Measurements from ENCODE around the gene WARS2. TPM values are rescaled to one million over a fixed set of nuclear protein-coding genes. Genes with fewer than 3 reads are reported as not detected.

Gene WARS2
- 10 to 100 TPM in 1 of 4 donors, 1 to 10 TPM in 3; 5.8 to 16.5 (median 6.5) TPM for total RNA-seq

DNA sequence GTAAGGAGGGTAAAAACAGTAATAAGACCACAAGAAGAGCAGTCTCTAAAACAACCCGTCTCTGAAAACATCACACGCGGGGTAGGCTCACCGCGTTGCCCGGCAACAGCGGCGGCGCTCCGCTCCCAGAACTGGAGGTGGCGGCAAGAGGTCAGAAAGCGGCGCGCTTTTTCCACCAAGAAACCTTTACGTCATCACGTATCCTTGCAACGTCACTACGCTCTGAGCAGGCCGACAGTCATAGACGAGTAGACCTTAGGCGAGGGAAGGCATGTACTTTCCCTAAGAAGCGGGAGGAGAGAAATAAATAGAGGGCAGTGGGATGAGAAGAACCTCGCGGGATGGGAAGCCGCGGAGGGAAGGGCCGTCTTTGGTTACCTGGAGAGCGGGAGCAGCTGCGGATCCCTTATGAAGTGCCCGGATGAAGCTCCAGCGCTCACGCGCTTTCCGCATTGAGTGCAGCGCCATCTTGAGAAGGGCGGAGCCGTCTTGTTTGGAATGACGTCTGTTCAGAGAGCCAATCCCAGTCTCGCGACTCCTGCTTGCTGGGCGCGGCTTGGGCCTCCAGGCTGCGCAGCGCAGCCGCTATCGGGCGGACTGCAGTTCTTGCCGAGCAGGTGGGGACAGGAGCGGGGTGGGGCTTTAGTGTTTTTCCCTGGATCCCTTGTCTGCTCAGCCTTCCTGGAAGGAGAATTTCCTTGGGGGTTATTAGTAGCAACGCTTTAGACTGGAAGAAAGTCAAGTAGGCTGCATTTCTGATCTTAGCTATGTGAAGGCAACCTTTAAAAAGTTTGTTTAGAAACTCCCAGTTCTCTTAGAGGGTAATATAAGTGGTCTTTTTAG, at the start of gene WARS2:
Gene WARS2 (minus strand): TSS at position 477 of the 843 bp plus-strand sequence. CDS start 9 bp downstream, at position 468.
- H3K4me1 ChIP-seq: peaks cover 24 to 29% of the 10 kb centered on the region in 2 donors
- H3K27me3 ChIP-seq: no peaks in the 10 kb centered on the region
- peak within 1 kb of the TSS; percentile 75 to 79 (median 78) for H3K4me3 ChIP-seq
- DNase-seq (peak; percentile 96), ATAC-seq (peak; percentile 99)
- peak within 1 kb of the TSS; percentile 88 to 96 (median 94) for H3K27ac ChIP-seq
- in situ Hi-C loops (cut with MboI; ENCODE audit: low sequenced_read_pairs in 4 of 4) (no loop called here), intact Hi-C loops (cut with DNase I; ENCODE audit: low total_unique reads) (loop anchor here (10.0 kb wide), 1 partner anchor 534 kb away; no protein-coding TSS in a partner anchor)
- no peaks in the 10 kb centered on the region for H3K36me3 ChIP-seq
- TF ChIP-seq POLR2A (IDR thresholded peaks at IDR 0.05) (peak; percentile 74 to 81), CTCF (IDR thresholded peaks at IDR 0.05 in 4 of 5, conservative IDR thresholded peaks at IDR 0.05 in 1 of 5) (no peak)
- H3K9me3 ChIP-seq: no peaks in the 10 kb centered on the region

DNA sequence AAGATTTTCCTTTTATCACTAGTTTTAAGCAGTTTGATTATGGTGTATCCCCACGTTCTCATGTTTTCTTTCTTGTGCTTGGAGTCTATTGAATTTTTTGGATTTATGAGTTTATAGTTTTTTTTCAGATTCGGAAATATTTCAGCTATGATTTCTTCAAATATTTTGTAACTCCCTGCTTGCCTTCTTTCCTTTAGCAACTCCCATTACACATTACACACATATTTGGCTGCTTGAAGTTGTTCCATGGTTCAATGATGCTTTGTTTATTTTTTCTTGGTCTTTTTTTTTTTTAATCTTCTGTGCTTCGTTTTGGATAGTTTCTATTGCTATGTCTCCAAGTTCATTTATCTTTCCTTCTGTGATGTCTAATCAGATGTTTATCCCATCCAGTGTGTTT, 48.5 kb upstream of the WARS2 start:
- no peak overlapping the region for H3K4me3 ChIP-seq
- TF ChIP-seq CTCF (IDR thresholded peaks at IDR 0.05 in 4 of 5, conservative IDR thresholded peaks at IDR 0.05 in 1 of 5) (no peak), POLR2A (IDR thresholded peaks at IDR 0.05) (no peak)
- H3K36me3 ChIP-seq: peaks cover 0 to 4% of the 10 kb centered on the region in 2 donors
- H3K9me3 ChIP-seq: no peaks in the 10 kb centered on the region
- no peak overlapping the region for H3K27ac ChIP-seq
- in situ Hi-C loops (cut with MboI; ENCODE audit: low sequenced_read_pairs in 4 of 4) (no loop called here), intact Hi-C loops (cut with DNase I; ENCODE audit: low total_unique reads) (no loop called here)
- no peak for ATAC-seq
- DNase-seq: no peak
- no peaks in the 10 kb centered on the region for H3K27me3 ChIP-seq
- H3K4me1 ChIP-seq: no peaks in the 10 kb centered on the region

DNA sequence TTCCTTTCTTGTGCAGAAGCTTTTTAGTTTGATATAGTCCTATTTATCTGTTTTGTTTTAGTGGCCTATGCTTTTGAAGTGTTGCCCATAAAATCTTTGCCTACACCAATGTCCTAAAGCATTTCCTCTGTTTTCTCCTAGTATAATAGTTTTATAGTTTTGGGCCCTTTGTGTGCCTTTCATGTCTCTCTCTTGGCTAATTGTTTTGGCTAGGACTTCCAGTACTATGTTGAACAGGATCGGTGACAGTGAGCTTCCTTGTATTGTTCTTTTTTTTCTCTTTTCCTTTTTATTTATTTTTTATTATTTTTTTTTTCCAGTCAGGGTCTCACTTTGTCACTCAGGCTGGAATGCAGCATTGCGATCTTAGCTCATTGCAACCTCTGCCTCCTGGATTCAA, 47.0 kb upstream of the WARS2 start:
- no peak overlapping the region for H3K27ac ChIP-seq
- no peaks in the 10 kb centered on the region for H3K9me3 ChIP-seq
- TF ChIP-seq CTCF (IDR thresholded peaks at IDR 0.05 in 4 of 5, conservative IDR thresholded peaks at IDR 0.05 in 1 of 5) (no peak), POLR2A (IDR thresholded peaks at IDR 0.05) (no peak)
- H3K4me1 ChIP-seq: no peaks in the 10 kb centered on the region
- no peak overlapping the region for H3K4me3 ChIP-seq
- intact Hi-C loops (cut with DNase I; ENCODE audit: low total_unique reads) (no loop called here), in situ Hi-C loops (cut with MboI; ENCODE audit: low sequenced_read_pairs in 4 of 4) (no loop called here)
- ATAC-seq (no peak), DNase-seq (no peak)
- no peaks in the 10 kb centered on the region for H3K27me3 ChIP-seq
- peaks cover 0 to 4% of the 10 kb centered on the region in 2 donors for H3K36me3 ChIP-seq

DNA sequence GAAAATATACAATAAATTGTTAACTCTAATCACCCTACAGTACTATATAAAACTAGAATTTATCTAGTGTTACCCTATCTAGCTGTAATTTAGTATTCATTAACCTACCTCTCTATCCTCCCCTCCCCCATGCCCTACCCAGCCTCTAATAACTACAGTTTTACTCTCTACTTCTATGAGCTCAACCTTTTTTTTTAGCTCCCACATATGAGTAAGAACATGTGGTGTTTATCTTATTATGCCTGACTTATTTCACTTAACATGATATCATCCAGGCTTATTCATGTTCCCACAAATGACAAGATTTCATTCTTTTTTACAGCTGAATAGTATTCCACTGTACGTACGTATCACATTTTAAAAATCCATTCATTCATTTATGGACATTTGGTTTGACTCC, 46.0 kb upstream of the WARS2 start:
- intact Hi-C loops (cut with DNase I; ENCODE audit: low total_unique reads): no loop called here
- TF ChIP-seq CTCF (IDR thresholded peaks at IDR 0.05 in 4 of 5, conservative IDR thresholded peaks at IDR 0.05 in 1 of 5): no peak
- TF ChIP-seq POLR2A (IDR thresholded peaks at IDR 0.05): no peak
- H3K36me3 ChIP-seq: peaks cover 0 to 4% of the 10 kb centered on the region in 2 donors

More for the DNA sequence above, 46.0 kb upstream of the WARS2 start:
- no peak for DNase-seq
- Histone ChIP-seq H3K27ac (no peak overlapping the region), H3K4me1 (no peaks in the 10 kb centered on the region), H3K4me3 (no peak overlapping the region), H3K9me3 (no peaks in the 10 kb centered on the region), H3K27me3 (no peaks in the 10 kb centered on the region)
- ATAC-seq: no peak
- in situ Hi-C loops (cut with MboI; ENCODE audit: low sequenced_read_pairs in 4 of 4): no loop called here

Data from gastrocnemius medialis (tissue), 4 donors.